ENCODE results near the gene F2RL2.
A peak's percentile ranks its signal among the peaks of the same experiment; 100 is the strongest.

F2RL2 gene

DNA sequence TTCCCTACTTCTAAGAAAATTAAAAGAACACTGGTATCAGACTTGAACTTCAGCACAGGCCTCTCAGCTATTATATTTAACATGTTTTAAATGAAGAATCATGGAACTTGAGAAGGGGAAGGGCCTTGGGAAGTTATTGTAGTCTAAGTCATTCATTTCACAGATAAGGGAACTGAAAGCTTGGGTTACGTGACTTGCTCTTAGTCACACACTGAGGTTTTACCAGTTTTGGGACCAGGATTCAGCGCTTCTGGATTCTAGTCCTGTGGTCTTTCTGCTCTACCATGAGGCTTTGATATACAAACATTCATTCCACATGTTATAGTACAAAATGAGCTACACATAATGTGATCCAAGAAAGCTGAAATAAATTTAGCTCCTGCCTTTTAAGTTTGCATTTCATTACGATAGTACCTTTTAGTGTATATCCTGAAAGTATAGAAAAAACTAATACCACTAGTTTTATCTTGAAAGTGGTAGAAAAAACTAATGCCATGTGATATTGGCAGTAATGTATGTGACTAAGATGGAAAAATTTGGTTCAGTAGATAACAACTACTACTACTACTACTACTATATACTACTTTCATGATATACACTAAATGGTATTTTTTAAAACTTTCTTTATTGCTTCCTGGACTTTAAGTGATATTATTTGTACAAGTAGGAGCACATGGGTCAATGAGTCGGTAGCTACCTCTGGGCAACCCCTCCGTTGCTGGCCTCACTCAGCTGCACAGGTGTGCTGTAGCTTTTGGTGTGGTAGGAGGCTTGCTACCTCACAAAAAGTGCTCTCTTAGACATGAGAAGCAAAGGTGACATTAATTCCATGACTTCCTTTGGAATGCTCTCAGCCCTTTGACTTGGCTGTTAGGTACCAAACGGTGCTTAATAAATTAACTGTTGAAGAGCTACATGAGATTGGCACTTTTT is 40.7 kb downstream of the F2RL2 start:
- TF ChIP-seq CTCF (IDR thresholded peaks at IDR 0.05; ENCODE audit: insufficient read depth, low read depth, low read length, missing control alignments), result no peak
- peak; percentile 71 for DNase-seq (ENCODE audit: low read depth)
- no peak overlapping the region for H3K4me3 ChIP-seq (ENCODE audit: low read depth, low read length)

- H3K4me3 ChIP-seq (ENCODE audit: low read depth, low read length), result no peak overlapping the region
- DNase-seq (ENCODE audit: low read depth), result no peak
- TF ChIP-seq CTCF (IDR thresholded peaks at IDR 0.05; ENCODE audit: insufficient read depth, low read depth, low read length, missing control alignments), result no peak
These were observed 42.2 kb downstream of the F2RL2 start for GRCh38 chr5:76580981-76581380.

- no peak for TF ChIP-seq CTCF (IDR thresholded peaks at IDR 0.05; ENCODE audit: insufficient read depth, low read depth, low read length, missing control alignments)
- no peak overlapping the region for H3K4me3 ChIP-seq (ENCODE audit: low read depth, low read length)
- DNase-seq (ENCODE audit: low read depth), result no peak
These were observed 43.9 kb downstream of the F2RL2 start for GRCh38 chr5:76579166-76579937.

- TF ChIP-seq CTCF (IDR thresholded peaks at IDR 0.05; ENCODE audit: insufficient read depth, low read depth, low read length, missing control alignments), result no peak
- no peak for DNase-seq (ENCODE audit: low read depth)
- H3K4me3 ChIP-seq (ENCODE audit: low read depth, low read length), result no peak overlapping the region
These were observed 46.2 kb downstream of the F2RL2 start for GRCh38 chr5:76576996-76577395.

GRCh38 chr5:76576450-76576849 is 46.8 kb downstream of the F2RL2 start:
- DNase-seq (ENCODE audit: low read depth), result no peak
- TF ChIP-seq CTCF (IDR thresholded peaks at IDR 0.05; ENCODE audit: insufficient read depth, low read depth, low read length, missing control alignments), result no peak
- H3K4me3 ChIP-seq (ENCODE audit: low read depth, low read length), result no peak overlapping the region

GRCh38 chr5:76571559-76571958 is 51.6 kb downstream of the F2RL2 start:
- peak; percentile 15 for TF ChIP-seq CTCF (IDR thresholded peaks at IDR 0.05; ENCODE audit: insufficient read depth, low read depth, low read length, missing control alignments)
- DNase-seq (ENCODE audit: low read depth), result no peak
- no peak overlapping the region for H3K4me3 ChIP-seq (ENCODE audit: low read depth, low read length)

Measured in GM12865 (cell line).